PFSK-1 (cell line): ENCODE measurements around the gene OR2AP1.

Experiments used
- FOXP2 ChIP-seq: optimal IDR thresholded peaks from 2 replicates; pipeline ENCODE3; 2011; ENCODE audit warnings: borderline replicate concordance, control low read depth, inconsistent platforms; ENCODE audit not compliant: insufficient read depth; ENCODE audit errors: extremely low read length, extremely low read depth
- TAF1 ChIP-seq: IDR thresholded peaks from 2 replicates; pipeline ENCODE4 v1.6.1; 2012; ENCODE audit warnings: low read length, control low read depth, borderline replicate concordance; ENCODE audit not compliant: insufficient read depth

DNA sequence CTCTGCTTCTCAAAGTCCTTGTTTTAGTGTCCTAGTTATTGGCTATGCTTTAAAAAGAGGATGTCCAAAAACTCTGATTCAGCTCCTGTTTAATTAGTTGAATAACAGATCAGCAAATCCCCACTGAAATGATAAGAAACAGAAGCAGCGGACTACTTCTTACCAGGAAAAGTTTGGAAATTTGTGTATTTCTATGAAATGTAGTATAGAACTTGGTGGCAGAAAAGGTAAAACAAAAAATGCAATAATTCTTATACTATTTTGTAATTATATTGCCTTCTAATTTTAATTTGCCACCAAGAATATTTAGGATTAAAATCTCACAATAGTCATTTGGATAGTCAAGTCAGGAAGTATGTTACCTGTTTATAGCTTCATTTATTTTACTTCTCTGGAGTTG is at the start of gene OR2AP1:
- TF ChIP-seq FOXP2 (no peak), TAF1 (no peak)
